Astrocyte (in vitro differentiated cells and primary cell): ENCODE measurements around the gene DUSP28.

Source experiments
- CTCF ChIP-seq: IDR thresholded peaks from 2 replicates; pipeline ENCODE4 v1.5.1; 2011; ENCODE audit warnings: low read depth, mild to moderate bottlenecking, inconsistent platforms, low read length, moderate library complexity; ENCODE audit not compliant: insufficient read depth
- EZH2 ChIP-seq: IDR thresholded peaks from 2 replicates; pipeline ENCODE4 v1.6.1; 2012; ENCODE audit warnings: mild to moderate bottlenecking, low read length, inconsistent platforms; ENCODE audit not compliant: insufficient read depth

- TF ChIP-seq CTCF (no peak), EZH2 (no peak)
Observed at GRCh38 chr2:240538031-240538780, 22.0 kb upstream of the DUSP28 start.
